H9 (cell line): ENCODE results near the gene BDNF. TPM values are rescaled to one million over a fixed set of nuclear protein-coding genes. Genes with fewer than 3 reads are reported as not detected.

ENCODE experiments used
- DNase-seq: peaks from one replicate; pipeline ENCODE4 v3.0.0-alpha.2; 2017
- H2AFZ ChIP-seq: one replicate; pipeline ENCODE4 v1.6.1; 2013; ENCODE audit warnings: mild to moderate bottlenecking, low read length, control low read depth, moderate library complexity
- H2AK5ac ChIP-seq: 2 replicates; pipeline ENCODE4 v1.6.1; 2013; ENCODE audit warnings: low read length, control low read depth, mixed read lengths; ENCODE audit not compliant: insufficient read length
- H2BK120ac ChIP-seq: one replicate; pipeline ENCODE4 v1.6.1; 2013; ENCODE audit warnings: low read depth, mild to moderate bottlenecking, low read length, control low read depth, inconsistent platforms; ENCODE audit not compliant: poor library complexity, severe bottlenecking
- H2BK12ac ChIP-seq: 2 replicates; pipeline ENCODE4 v1.6.1; 2013; ENCODE audit warnings: low read length, control low read depth, mixed read lengths, low read depth; ENCODE audit not compliant: insufficient read length
- H2BK15ac ChIP-seq: 2 replicates; pipeline ENCODE4 v1.6.1; 2013; ENCODE audit warnings: low read depth, low read length, control low read depth
- H2BK20ac ChIP-seq: one replicate; pipeline ENCODE4 v1.6.1; 2013; ENCODE audit warnings: low read depth, mild to moderate bottlenecking, low read length, control low read depth, inconsistent platforms; ENCODE audit not compliant: poor library complexity, severe bottlenecking
- H2BK5ac ChIP-seq: 2 replicates; pipeline ENCODE4 v1.6.1; 2013; ENCODE audit warnings: low read length, control low read depth, mixed read lengths; ENCODE audit not compliant: insufficient read length
- H3K14ac ChIP-seq: 2 replicates; pipeline ENCODE4 v1.6.1; 2013; ENCODE audit warnings: low read length, control low read depth; ENCODE audit not compliant: insufficient read depth
- H3K18ac ChIP-seq: 2 replicates; pipeline ENCODE4 v1.6.1; 2013; ENCODE audit warnings: low read depth, mild to moderate bottlenecking, mixed read lengths, low read length, control low read depth; ENCODE audit not compliant: insufficient read length
- H3K23ac ChIP-seq: 2 replicates; pipeline ENCODE4 v1.6.1; 2013; ENCODE audit warnings: low read length, control low read depth, mixed read lengths, low read depth; ENCODE audit not compliant: insufficient read length
- H3K23me2 ChIP-seq: 2 replicates; pipeline ENCODE4 v1.6.1; 2013; ENCODE audit warnings: low read depth, mild to moderate bottlenecking, mixed read lengths, low read length, control low read depth; ENCODE audit not compliant: insufficient read length, poor library complexity, severe bottlenecking
- H3K27ac ChIP-seq: 2 replicates; pipeline ENCODE4 v1.5.1; 2013; ENCODE audit warnings: low read length, control low read depth, mixed read lengths, low read depth; ENCODE audit not compliant: insufficient read length
- H3K27me3 ChIP-seq: 2 replicates; pipeline ENCODE4 v1.6.1; 2013; ENCODE audit warnings: low read length, control low read depth, inconsistent platforms; ENCODE audit not compliant: insufficient read depth
- H3K4ac ChIP-seq: 2 replicates; pipeline ENCODE4 v1.6.1; 2013; ENCODE audit warnings: low read depth, mild to moderate bottlenecking, control low read depth, inconsistent platforms, low read length, moderate library complexity
- H3K4me1 ChIP-seq: 2 replicates; pipeline ENCODE4 v1.6.1; 2013; ENCODE audit warnings: low read length, control low read depth, inconsistent platforms; ENCODE audit not compliant: insufficient read depth
- H3K4me2 ChIP-seq: 2 replicates; pipeline ENCODE4 v1.6.1; 2013; ENCODE audit warnings: low read length, control low read depth, mixed read lengths; ENCODE audit not compliant: insufficient read length, insufficient read depth
- H3K56ac ChIP-seq: 2 replicates; pipeline ENCODE4 v1.6.1; 2013; ENCODE audit warnings: low read depth, mild to moderate bottlenecking, mixed read lengths, low read length, control low read depth; ENCODE audit not compliant: insufficient read length
- H3K79me1 ChIP-seq: 2 replicates; pipeline ENCODE4 v1.6.1; 2013; ENCODE audit warnings: low read depth, mild to moderate bottlenecking, moderate library complexity, low read length, control low read depth, inconsistent platforms; ENCODE audit not compliant: insufficient read depth, poor library complexity, severe bottlenecking
- H3K79me2 ChIP-seq: 2 replicates; pipeline ENCODE4 v1.6.1; 2013; ENCODE audit warnings: low read length, control low read depth, inconsistent platforms; ENCODE audit not compliant: insufficient read depth
- H3K9ac ChIP-seq: 2 replicates; pipeline ENCODE4 v1.6.1; 2013; ENCODE audit warnings: low read length, control low read depth, mixed read lengths; ENCODE audit not compliant: insufficient read length; ENCODE audit errors: extremely low read depth
- H3K9me3 ChIP-seq: one replicate; pipeline ENCODE4 v1.6.1; 2013; ENCODE audit warnings: low read depth, low read length, inconsistent platforms; ENCODE audit not compliant: control insufficient read depth
- H3T11ph ChIP-seq: one replicate; pipeline ENCODE4 v1.6.1; 2013; ENCODE audit warnings: mild to moderate bottlenecking, low read length, control low read depth, inconsistent platforms
- H4K20me1 ChIP-seq: one replicate; pipeline ENCODE4 v1.6.1; 2013; ENCODE audit not compliant: control insufficient read depth, insufficient read length, insufficient read depth
- H4K5ac ChIP-seq: 2 replicates; pipeline ENCODE4 v1.6.1; 2013; ENCODE audit warnings: low read depth, mild to moderate bottlenecking, mixed read lengths, low read length, control low read depth; ENCODE audit not compliant: insufficient read length
- H4K8ac ChIP-seq: replicated peaks from 2 replicates; pipeline ENCODE4 v1.6.1; 2013; ENCODE audit warnings: low read length, control low read depth, mixed read lengths, low read depth; ENCODE audit not compliant: insufficient read length
- H4K91ac ChIP-seq: 2 replicates; pipeline ENCODE4 v1.6.1; 2013; ENCODE audit warnings: low read depth, mild to moderate bottlenecking, moderate library complexity, mixed read lengths, low read length, control low read depth; ENCODE audit not compliant: insufficient read length
- H3K27ac Mint-ChIP-seq, 3 experiments: 2 replicates in 2 of 3; 3 replicates in 1 of 3; pipeline ENCODE4 v1.8.0; 2020 to 2021; ENCODE audit warnings: mixed read lengths in 3 of 3, mild to moderate bottlenecking in 1 of 3, moderate library complexity in 1 of 3
- H3K27me3 Mint-ChIP-seq: 2 replicates; pipeline ENCODE4 v1.8.0; 2021; ENCODE audit warnings: low read depth, mild to moderate bottlenecking, moderate library complexity, mixed read lengths
- H3K36me3 Mint-ChIP-seq, 3 experiments: 2 replicates in 2 of 3; 3 replicates in 1 of 3; pipeline ENCODE4 v1.8.0; 2020 to 2021; ENCODE audit warnings: low read depth in 3 of 3, mixed read lengths in 3 of 3; ENCODE audit not compliant: insufficient read depth in 1 of 3
- H3K4me1 Mint-ChIP-seq, 2 experiments: 2 replicates each; pipeline ENCODE4 v1.8.0; 2020; ENCODE audit warnings: mixed read lengths in 2 of 2
- H3K4me3 Mint-ChIP-seq, 2 experiments: 2 replicates in 1 of 2; 3 replicates in 1 of 2; pipeline ENCODE4 v1.8.0; 2020 to 2021; ENCODE audit warnings: mild to moderate bottlenecking in 2 of 2, mixed read lengths in 2 of 2, moderate library complexity in 1 of 2
- H3K9me3 Mint-ChIP-seq, 2 experiments: 2 replicates in 1 of 2; 3 replicates in 1 of 2; pipeline ENCODE4 v1.8.0; 2020; ENCODE audit warnings: mild to moderate bottlenecking in 2 of 2, mixed read lengths in 2 of 2, moderate library complexity in 1 of 2
- WGBS: extraction: QIAGEN DNeasy Blood & Tissue Kit; methylation state at CpG from one replicate; pipeline ENCODE4 v1.1.7; 2013; ENCODE audit warnings: missing lambda C conversion rate, low lambda C conversion rate, mixed read lengths; ENCODE audit not compliant: insufficient read length; ENCODE audit errors: extremely low coverage; 5-methylcytosine and 5-hydroxymethylcytosine counted together
- total RNA-seq: library from RNA; stranded (reverse); gene quantifications from 2 replicates; pipeline ENCODE4 v1.2.1, GENCODE V29; 2021
- TF ChIP-seq, protein P1 (sequence below): fragments of 200-600 bp; sonication (generic); conservative IDR thresholded peaks from 3 replicates; pipeline ENCODE4 v1.8.0; 2021; ENCODE audit warnings: antibody characterized with exemption, mild to moderate bottlenecking

Gene BDNF
- total RNA-seq, 1 experiment from 2014 or later, result 2.7 TPM

DNA sequence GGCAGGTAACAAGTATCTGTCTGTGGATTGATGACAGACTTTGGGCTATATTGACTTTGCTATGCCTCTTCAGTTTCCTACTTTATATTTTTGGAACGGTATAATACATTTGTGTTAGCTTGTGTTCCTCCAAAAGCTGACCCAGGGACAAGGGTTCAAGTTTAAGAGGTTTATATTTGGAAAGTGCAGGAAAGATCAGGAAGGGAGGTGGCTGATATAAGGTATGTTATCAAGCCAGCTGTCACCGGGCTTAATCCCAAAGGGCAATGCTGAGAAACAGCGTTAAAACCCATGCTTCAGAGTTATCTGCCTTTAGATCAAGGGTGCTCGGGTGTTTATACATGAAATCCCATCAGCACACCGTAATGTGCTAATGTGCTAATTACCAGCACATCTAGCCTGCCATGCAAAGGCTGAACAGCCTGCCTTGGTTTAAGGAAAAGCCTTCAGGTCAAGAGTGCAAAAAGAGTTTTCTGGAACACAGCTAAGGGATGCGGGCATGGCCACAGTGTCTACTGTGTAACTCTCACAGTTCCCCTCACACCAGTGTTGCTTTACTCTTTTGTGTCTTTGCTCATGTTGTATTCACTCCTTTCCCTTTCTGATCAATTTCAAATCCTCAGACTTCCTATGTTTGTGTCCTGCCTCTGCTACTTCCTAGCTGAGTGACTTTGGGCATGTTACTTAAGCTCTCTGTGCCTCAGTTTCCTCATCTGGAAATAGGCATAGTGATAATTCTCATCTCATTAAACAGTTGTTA is 77.5 kb downstream of the BDNF start:
- Histone ChIP-seq H2BK120ac (no peak overlapping the region), H3K27me3 (no peaks in the 10 kb centered on the region), H2AK5ac (no peak overlapping the region), H3K4ac (no peak overlapping the region), H3K9me3 (no peaks in the 10 kb centered on the region), H3K79me2 (0 out of 2 replicates have a peak, but pooled peaks cover 2% of the 10 kb centered on the region), H4K20me1 (peaks cover 2% of the 10 kb centered on the region), H3T11ph (no peak overlapping the region), H3K18ac (no peak overlapping the region), H4K91ac (no peak overlapping the region), H3K14ac (no peak overlapping the region), H2AFZ (no peak overlapping the region), H3K27ac (no peak overlapping the region), H2BK20ac (no peak overlapping the region), H3K23me2 (no peaks in the 10 kb centered on the region), H3K9ac (no peak overlapping the region), H4K5ac (no peak overlapping the region), H3K56ac (no peak overlapping the region), H3K79me1 (no peaks in the 10 kb centered on the region), H4K8ac (no peak overlapping the region), H3K23ac (no peak overlapping the region), H2BK15ac (no peak overlapping the region), H2BK5ac (no peak overlapping the region), H3K4me2 (no peak overlapping the region), H3K4me1 (peaks cover 6% of the 10 kb centered on the region), H2BK12ac (no peak overlapping the region)
- TF ChIP-seq, protein P1, sequence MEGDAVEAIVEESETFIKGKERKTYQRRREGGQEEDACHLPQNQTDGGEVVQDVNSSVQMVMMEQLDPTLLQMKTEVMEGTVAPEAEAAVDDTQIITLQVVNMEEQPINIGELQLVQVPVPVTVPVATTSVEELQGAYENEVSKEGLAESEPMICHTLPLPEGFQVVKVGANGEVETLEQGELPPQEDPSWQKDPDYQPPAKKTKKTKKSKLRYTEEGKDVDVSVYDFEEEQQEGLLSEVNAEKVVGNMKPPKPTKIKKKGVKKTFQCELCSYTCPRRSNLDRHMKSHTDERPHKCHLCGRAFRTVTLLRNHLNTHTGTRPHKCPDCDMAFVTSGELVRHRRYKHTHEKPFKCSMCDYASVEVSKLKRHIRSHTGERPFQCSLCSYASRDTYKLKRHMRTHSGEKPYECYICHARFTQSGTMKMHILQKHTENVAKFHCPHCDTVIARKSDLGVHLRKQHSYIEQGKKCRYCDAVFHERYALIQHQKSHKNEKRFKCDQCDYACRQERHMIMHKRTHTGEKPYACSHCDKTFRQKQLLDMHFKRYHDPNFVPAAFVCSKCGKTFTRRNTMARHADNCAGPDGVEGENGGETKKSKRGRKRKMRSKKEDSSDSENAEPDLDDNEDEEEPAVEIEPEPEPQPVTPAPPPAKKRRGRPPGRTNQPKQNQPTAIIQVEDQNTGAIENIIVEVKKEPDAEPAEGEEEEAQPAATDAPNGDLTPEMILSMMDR, result no peak
- H3K9me3 Mint-ChIP-seq, result no peaks in the 10 kb centered on the region
- H3K27me3 Mint-ChIP-seq, result no peaks in the 10 kb centered on the region
- DNase-seq, result no peak
- peaks cover 50 to 96% (median 70%) of the 10 kb centered on the region in 3 experiments for H3K36me3 Mint-ChIP-seq
- no CpG with 5 or more reads among the region's 6 CpGs for WGBS
- peaks cover 17 to 51% of the 10 kb centered on the region in 2 experiments for H3K4me1 Mint-ChIP-seq
- no peak overlapping the region for H3K27ac Mint-ChIP-seq
- H3K4me3 Mint-ChIP-seq, result no peak overlapping the region
